GM21390 (cell line): ENCODE measurements around the gene GRIFIN.

Source experiments
- ATAC-seq: cut with Tn5 transposase; IDR thresholded peaks from one replicate; pipeline ENCODE4 v1.9.1; 2021; ENCODE audit not compliant: unreplicated experiment

Gene GRIFIN

GRCh38 chr7:2437136-2437535, 39.1 kb downstream of the GRIFIN start:
- no peak for ATAC-seq

GRCh38 chr7:2436341-2437104, 39.7 kb downstream of the GRIFIN start:
- no peak for ATAC-seq

- ATAC-seq, result no peak
Observed at GRCh38 chr7:2435146-2435545, 41.1 kb downstream of the GRIFIN start.

DNA sequence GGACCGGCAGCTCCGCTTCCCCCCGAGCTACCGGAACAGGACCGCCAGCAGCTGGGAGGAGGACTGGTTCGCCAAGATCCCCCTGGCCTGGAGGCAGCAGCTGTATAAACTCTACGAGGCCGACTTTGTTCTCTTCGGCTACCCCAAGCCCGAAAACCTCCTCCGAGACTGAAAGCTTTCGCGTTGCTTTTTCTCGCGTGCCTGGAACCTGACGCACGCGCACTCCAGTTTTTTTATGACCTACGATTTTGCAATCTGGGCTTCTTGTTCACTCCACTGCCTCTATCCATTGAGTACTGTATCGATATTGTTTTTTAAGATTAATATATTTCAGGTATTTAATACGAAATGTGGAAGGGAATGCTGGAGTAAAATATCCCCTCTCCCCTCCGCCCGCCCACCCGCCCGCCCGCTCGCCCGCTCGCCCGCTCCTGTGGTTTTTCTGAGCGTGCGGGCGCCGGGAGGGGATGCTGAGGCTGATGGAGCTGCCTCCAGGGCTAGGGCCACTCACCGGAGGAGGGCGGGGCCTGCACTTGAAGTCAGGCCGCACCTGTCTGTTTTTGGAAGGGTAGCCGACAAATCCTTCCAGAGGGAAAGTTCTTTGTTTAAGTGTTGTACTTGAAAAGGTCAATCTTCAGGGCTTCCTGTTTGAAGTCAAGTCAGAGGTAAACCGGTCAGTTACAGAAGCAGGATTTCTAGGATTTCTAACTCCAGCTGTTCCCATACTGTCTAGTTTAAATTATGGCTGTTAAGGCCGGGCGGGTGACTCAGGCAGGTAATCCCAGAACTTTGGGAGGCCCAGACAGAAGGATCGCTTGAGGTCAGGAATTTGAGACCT, 42.3 kb downstream of the GRIFIN start:
- ATAC-seq, result no peak

- no peak for ATAC-seq
Observed at GRCh38 chr7:2432910-2433712, 43.1 kb downstream of the GRIFIN start.

- no peak for ATAC-seq
Observed at GRCh38 chr7:2431260-2431867, 44.8 kb downstream of the GRIFIN start.

GRCh38 chr7:2425749-2426148, 50.4 kb downstream of the GRIFIN start:
- no peak for ATAC-seq
